Ovary (tissue), 3 donors: ENCODE results near the gene SLC4A2.

ENCODE experiments used
- EP300 ChIP-seq: sonication (generic); formaldehyde crosslinking; IDR thresholded peaks from one replicate; pipeline ENCODE4 v1.6.1; 2017; ENCODE audit warnings: antibody characterized with exemption
- POLR2A ChIP-seq: fragments of 450-650 bp; IDR thresholded peaks from one replicate; pipeline ENCODE4 v1.6.1; 2017; ENCODE audit warnings: antibody characterized with exemption, mild to moderate bottlenecking, moderate library complexity
- TF ChIP-seq, protein P1 (sequence below), 3 donors: fragments of 450-650 bp in 2 of 3; fragments of 200-600 bp in 1 of 3; IDR thresholded peaks; one replicate each; pipeline versions ENCODE4 v1.5.1 to v1.8.0; 2016 to 2022; ENCODE audit warnings: antibody characterized with exemption in 3 of 3, mild to moderate bottlenecking in 1 of 3
- donor health status: DM: no; HTN: no; CAD: no.

- TF ChIP-seq, protein P1, sequence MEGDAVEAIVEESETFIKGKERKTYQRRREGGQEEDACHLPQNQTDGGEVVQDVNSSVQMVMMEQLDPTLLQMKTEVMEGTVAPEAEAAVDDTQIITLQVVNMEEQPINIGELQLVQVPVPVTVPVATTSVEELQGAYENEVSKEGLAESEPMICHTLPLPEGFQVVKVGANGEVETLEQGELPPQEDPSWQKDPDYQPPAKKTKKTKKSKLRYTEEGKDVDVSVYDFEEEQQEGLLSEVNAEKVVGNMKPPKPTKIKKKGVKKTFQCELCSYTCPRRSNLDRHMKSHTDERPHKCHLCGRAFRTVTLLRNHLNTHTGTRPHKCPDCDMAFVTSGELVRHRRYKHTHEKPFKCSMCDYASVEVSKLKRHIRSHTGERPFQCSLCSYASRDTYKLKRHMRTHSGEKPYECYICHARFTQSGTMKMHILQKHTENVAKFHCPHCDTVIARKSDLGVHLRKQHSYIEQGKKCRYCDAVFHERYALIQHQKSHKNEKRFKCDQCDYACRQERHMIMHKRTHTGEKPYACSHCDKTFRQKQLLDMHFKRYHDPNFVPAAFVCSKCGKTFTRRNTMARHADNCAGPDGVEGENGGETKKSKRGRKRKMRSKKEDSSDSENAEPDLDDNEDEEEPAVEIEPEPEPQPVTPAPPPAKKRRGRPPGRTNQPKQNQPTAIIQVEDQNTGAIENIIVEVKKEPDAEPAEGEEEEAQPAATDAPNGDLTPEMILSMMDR (IDR thresholded peaks at IDR 0.05): no peak
- no peak for TF ChIP-seq EP300
- no peak for TF ChIP-seq POLR2A
These were observed 16.6 kb downstream of the SLC4A2 start for GRCh38 chr7:151075978-151076426.
